ENCODE measurements around the gene TRIP11. TPM values are rescaled to one million over a fixed set of nuclear protein-coding genes. Genes with fewer than 3 reads are reported as not detected.

The TRIP11 gene
- total RNA-seq, 3 donors from 2014 or later (not counting 1 experiment from before 2014, with no cell fraction given): 42.9 to 63.6 (median 49.8) TPM

DNA sequence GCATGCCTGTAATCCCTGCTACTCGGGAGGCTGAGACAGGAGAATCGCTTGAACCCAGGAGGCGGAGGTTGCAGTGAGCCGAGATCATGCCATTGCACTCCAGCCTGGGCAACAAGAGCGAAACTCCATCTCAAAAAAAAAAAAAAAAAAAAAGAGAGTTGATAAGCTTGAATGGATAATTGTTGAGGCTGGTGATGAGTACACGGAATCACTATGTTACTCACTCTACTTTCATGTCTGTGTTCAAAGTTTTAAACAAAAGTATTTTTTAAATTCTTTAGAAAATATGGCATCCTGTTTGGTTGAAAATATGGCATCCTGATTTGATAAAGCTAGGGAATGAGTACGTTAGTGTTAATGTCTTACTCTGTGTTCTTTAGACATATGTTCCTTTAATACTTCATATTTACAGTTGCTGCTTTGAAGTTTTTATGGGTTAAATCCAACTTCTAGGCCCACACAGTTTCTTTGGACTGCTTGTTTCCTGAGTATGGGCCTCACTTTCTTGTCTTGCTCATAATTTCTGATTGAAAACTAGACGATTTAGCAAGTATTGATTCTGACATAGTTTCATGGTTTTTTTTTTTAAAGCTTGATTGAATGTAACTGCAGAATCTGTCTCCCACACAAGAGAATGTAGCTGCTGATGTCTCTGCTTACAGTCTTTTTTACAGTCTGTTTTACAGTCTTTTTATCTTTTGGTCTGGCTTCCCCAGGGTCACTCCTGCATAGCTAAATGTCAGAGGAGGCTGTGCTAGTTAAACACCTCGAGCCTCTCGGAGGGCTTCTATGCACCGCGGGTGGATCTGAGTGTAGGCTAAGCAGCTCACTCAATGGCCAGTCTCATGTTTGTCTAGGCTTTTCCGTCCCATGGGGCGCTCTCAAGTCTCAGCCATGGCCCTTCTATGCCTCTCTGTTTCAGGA, 78.3 kb downstream of the TRIP11 start:
- TF ChIP-seq, protein P1, sequence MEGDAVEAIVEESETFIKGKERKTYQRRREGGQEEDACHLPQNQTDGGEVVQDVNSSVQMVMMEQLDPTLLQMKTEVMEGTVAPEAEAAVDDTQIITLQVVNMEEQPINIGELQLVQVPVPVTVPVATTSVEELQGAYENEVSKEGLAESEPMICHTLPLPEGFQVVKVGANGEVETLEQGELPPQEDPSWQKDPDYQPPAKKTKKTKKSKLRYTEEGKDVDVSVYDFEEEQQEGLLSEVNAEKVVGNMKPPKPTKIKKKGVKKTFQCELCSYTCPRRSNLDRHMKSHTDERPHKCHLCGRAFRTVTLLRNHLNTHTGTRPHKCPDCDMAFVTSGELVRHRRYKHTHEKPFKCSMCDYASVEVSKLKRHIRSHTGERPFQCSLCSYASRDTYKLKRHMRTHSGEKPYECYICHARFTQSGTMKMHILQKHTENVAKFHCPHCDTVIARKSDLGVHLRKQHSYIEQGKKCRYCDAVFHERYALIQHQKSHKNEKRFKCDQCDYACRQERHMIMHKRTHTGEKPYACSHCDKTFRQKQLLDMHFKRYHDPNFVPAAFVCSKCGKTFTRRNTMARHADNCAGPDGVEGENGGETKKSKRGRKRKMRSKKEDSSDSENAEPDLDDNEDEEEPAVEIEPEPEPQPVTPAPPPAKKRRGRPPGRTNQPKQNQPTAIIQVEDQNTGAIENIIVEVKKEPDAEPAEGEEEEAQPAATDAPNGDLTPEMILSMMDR (IDR thresholded peaks at IDR 0.05): no peak
- no peaks in the 10 kb centered on the region for H3K27me3 ChIP-seq (ENCODE audit: control insufficient read depth, insufficient read depth, low read length)
- no peaks in the 10 kb centered on the region for H3K36me3 Mint-ChIP-seq
- peaks cover 0 to 7% of the 10 kb centered on the region in 2 donors for H3K27me3 Mint-ChIP-seq (ENCODE audit: low read depth in 2 of 2)
- 93% methylated on average over 7 of the region's 14 CpGs for WGBS (ENCODE audit: insufficient coverage)
- intact Hi-C loops (cut with micrococcal nuclease): no loop called here
- no peak overlapping the region for H3K4me3 ChIP-seq (ENCODE audit: low read length)
- H3K27ac ChIP-seq (ENCODE audit: low read length): no peak overlapping the region
- H3K4me1 ChIP-seq (ENCODE audit: control insufficient read depth, insufficient read depth, low read length): no peaks in the 10 kb centered on the region
- ATAC-seq (no peak), DNase-seq (no peak)
- no peaks in the 10 kb centered on the region for H3K4me1 Mint-ChIP-seq
- H3K27ac Mint-ChIP-seq: no peak overlapping the region
- no peaks in the 10 kb centered on the region for H3K36me3 ChIP-seq (ENCODE audit: control insufficient read depth, insufficient read depth, low read length)
- H3K9me3 ChIP-seq (ENCODE audit: control insufficient read depth, insufficient read depth, low read length): no peaks in the 10 kb centered on the region
- H3K4me3 Mint-ChIP-seq: no peak overlapping the region
- no peaks in the 10 kb centered on the region for H3K9me3 Mint-ChIP-seq

DNA sequence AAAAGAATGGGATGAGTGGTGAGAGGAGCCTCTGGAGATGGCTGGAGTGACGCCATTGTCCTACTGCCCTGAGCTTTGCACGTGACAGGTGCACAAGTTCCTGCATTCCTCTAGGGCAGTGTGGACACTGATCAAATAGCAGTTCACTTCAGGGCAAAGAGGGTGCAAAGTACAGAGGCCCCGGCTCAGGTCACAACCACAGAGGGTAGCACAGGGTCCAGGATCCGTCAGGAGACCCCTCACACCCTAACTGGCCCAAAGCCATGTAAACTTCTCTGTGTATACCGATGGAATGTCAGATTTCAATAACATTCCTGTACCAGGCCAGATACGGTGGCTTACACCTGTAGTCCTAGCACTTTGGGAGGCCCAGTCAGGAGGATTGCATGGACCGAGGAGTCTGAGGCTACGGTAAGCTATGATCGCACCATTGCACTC, 82.0 kb downstream of the TRIP11 start:
- TF ChIP-seq, protein P1 (IDR thresholded peaks at IDR 0.05): no peak
- Histone ChIP-seq H3K36me3 (ENCODE audit: control insufficient read depth, insufficient read depth, low read length) (no peaks in the 10 kb centered on the region), H3K27me3 (ENCODE audit: control insufficient read depth, insufficient read depth, low read length) (no peaks in the 10 kb centered on the region), H3K4me1 (ENCODE audit: control insufficient read depth, insufficient read depth, low read length) (no peaks in the 10 kb centered on the region), H3K4me3 (ENCODE audit: low read length) (no peak overlapping the region), H3K27ac (ENCODE audit: low read length) (no peak overlapping the region), H3K9me3 (ENCODE audit: control insufficient read depth, insufficient read depth, low read length) (no peaks in the 10 kb centered on the region)
- intact Hi-C loops (cut with micrococcal nuclease): no loop called here
- WGBS (ENCODE audit: insufficient coverage): 95% methylated on average over 8 of the region's 9 CpGs
- Mint-ChIP-seq H3K4me3 (no peak overlapping the region), H3K9me3 (no peaks in the 10 kb centered on the region), H3K27ac (no peak overlapping the region), H3K36me3 (no peaks in the 10 kb centered on the region), H3K4me1 (no peaks in the 10 kb centered on the region), H3K27me3 (ENCODE audit: low read depth in 2 of 2) (peaks cover 3 to 7% of the 10 kb centered on the region in 2 donors)
- ATAC-seq: no peak
- DNase-seq: no peak

DNA sequence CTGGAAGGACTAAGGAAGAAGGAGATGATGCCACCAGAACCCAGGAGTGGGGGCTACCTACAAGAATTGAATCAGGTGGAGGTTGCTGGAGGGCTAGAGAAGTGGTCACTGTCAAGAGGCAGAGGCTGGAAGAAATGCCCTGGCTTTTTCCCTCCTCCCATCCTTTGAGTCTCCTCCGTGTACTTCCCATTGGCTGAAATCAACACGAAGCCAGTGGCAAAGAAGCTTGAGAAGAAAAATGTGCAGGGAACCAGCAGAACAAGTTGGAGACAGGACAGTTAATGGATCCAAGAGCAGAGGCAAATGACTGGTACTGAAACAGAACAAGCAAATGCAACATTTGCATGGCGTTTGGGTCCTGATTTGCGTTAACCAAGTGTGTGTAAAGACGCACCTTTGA, 83.2 kb downstream of the TRIP11 start:
- no peaks in the 10 kb centered on the region for H3K36me3 Mint-ChIP-seq
- H3K27me3 Mint-ChIP-seq (ENCODE audit: low read depth in 2 of 2): peaks cover 3 to 7% of the 10 kb centered on the region in 2 donors
- TF ChIP-seq, protein P1 (IDR thresholded peaks at IDR 0.05): no peak
- no peaks in the 10 kb centered on the region for H3K9me3 Mint-ChIP-seq
- no peak overlapping the region for H3K27ac ChIP-seq (ENCODE audit: low read length)
- DNase-seq (no peak), ATAC-seq (no peak)
- H3K4me3 Mint-ChIP-seq: no peak overlapping the region
- WGBS (ENCODE audit: insufficient coverage): 91% methylated on average over 5 of the region's 5 CpGs
- H3K9me3 ChIP-seq (ENCODE audit: control insufficient read depth, insufficient read depth, low read length): no peaks in the 10 kb centered on the region
- H3K36me3 ChIP-seq (ENCODE audit: control insufficient read depth, insufficient read depth, low read length): no peaks in the 10 kb centered on the region
- no peaks in the 10 kb centered on the region for H3K4me1 ChIP-seq (ENCODE audit: control insufficient read depth, insufficient read depth, low read length)
- intact Hi-C loops (cut with micrococcal nuclease): no loop called here
- no peak overlapping the region for H3K4me3 ChIP-seq (ENCODE audit: low read length)
- H3K4me1 Mint-ChIP-seq: no peaks in the 10 kb centered on the region
- H3K27me3 ChIP-seq (ENCODE audit: control insufficient read depth, insufficient read depth, low read length): no peaks in the 10 kb centered on the region
- H3K27ac Mint-ChIP-seq: no peak overlapping the region

All from natural killer cell (primary cell).